HepG2 (cell line): ENCODE data around the gene SLC35F3. TPM values are rescaled to one million over a fixed set of nuclear protein-coding genes. Genes with fewer than 3 reads are reported as not detected.

Source experiments
- ATF7 ChIP-seq, 2 experiments: fragments of 450-650 bp in 1 of 2; sonication (generic) in 1 of 2; formaldehyde crosslinking in 1 of 2; IDR thresholded peaks; 2 replicates each; pipeline versions ENCODE4 v1.4.0 to v1.6.1; 2016 to 2020; ENCODE audit warnings: antibody characterized with exemption in 1 of 2, mild to moderate bottlenecking in 1 of 2, missing genetic modification reagents in 1 of 2
- DPF2 ChIP-seq: sonication (generic); formaldehyde crosslinking; IDR thresholded peaks from 2 replicates; pipeline ENCODE4 v1.4.0; 2020; ENCODE audit warnings: mild to moderate bottlenecking, low read depth, missing genetic modification reagents, borderline replicate concordance
- EP300 ChIP-seq, 3 experiments: sonication (generic) in 1 of 3; formaldehyde crosslinking in 1 of 3; IDR thresholded peaks; 2 replicates each; pipeline versions ENCODE4 v1.5.1 to v1.6.1; 2011 to 2020; ENCODE audit warnings: low read depth in 2 of 3, low read length in 2 of 3, borderline replicate concordance in 1 of 3, improper control_type of control experiment in 1 of 3, mild to moderate bottlenecking in 1 of 3, missing genetic modification reagents in 1 of 3, moderate library complexity in 1 of 3
- FOXJ3 ChIP-seq: sonication (generic); formaldehyde crosslinking; IDR thresholded peaks from 2 replicates; pipeline ENCODE4 v1.4.0; 2020; ENCODE audit warnings: missing genetic modification reagents, mild to moderate bottlenecking, borderline replicate concordance
- HOMEZ ChIP-seq: IDR thresholded peaks from 2 replicates; pipeline ENCODE4 v1.6.1; 2016; ENCODE audit warnings: low read depth
- KDM2A ChIP-seq: sonication (generic); formaldehyde crosslinking; IDR thresholded peaks from 2 replicates; pipeline ENCODE4 v1.4.0; 2020; ENCODE audit warnings: low read depth, missing genetic modification reagents, borderline replicate concordance
- MBD4 ChIP-seq: IDR thresholded peaks from 2 replicates; pipeline ENCODE4 v1.6.1; 2012; ENCODE audit warnings: low read length, inconsistent platforms, borderline replicate concordance
- PAXIP1 ChIP-seq: sonication (generic); formaldehyde crosslinking; conservative IDR thresholded peaks from 2 replicates; pipeline ENCODE4 v1.4.0; 2020; ENCODE audit warnings: mild to moderate bottlenecking, missing genetic modification reagents, moderate library complexity
- PBX3 ChIP-seq: sonication (generic); formaldehyde crosslinking; IDR thresholded peaks from 2 replicates; pipeline ENCODE4 v1.8.1; 2023; ENCODE audit warnings: missing genetic modification reagents, inconsistent platforms, borderline replicate concordance
- TEAD3 ChIP-seq: optimal IDR thresholded peaks from 2 replicates; pipeline ENCODE3; 2016; ENCODE audit warnings: borderline replicate concordance
- YEATS4 ChIP-seq: sonication (generic); formaldehyde crosslinking; IDR thresholded peaks from 2 replicates; pipeline ENCODE4 v1.4.0; 2020; ENCODE audit warnings: missing genetic modification reagents, borderline replicate concordance
- ZMAT3 ChIP-seq: sonication (generic); formaldehyde crosslinking; conservative IDR thresholded peaks from 2 replicates; pipeline ENCODE4 v1.7.0; 2021; ENCODE audit warnings: missing genetic modification reagents
- ZNF256 ChIP-seq: sonication (generic); formaldehyde crosslinking; conservative IDR thresholded peaks from 2 replicates; pipeline ENCODE4 v1.4.0; 2020; ENCODE audit warnings: missing genetic modification reagents
- ZNF598 ChIP-seq: sonication (generic); formaldehyde crosslinking; IDR thresholded peaks from 2 replicates; pipeline ENCODE4 v1.5.1; 2020; ENCODE audit warnings: mild to moderate bottlenecking, missing genetic modification reagents, borderline replicate concordance
- ZNF609 ChIP-seq: sonication (generic); formaldehyde crosslinking; IDR thresholded peaks from 2 replicates; pipeline ENCODE4 v1.4.0; 2020; ENCODE audit warnings: mild to moderate bottlenecking, missing genetic modification reagents, borderline replicate concordance
- ZNF879 ChIP-seq: sonication (generic); formaldehyde crosslinking; IDR thresholded peaks from 2 replicates; pipeline ENCODE4 v1.8.1; 2023; ENCODE audit warnings: missing genetic modification reagents
- polyA plus RNA-seq, 8 experiments: library from polyadenylated mRNA; depleted of rRNA in 3 of 8; stranded (reverse) in 7 of 8; unstranded in 1 of 8; fragments of >200 nt; fragmentation: Illumina TruSeq in 4 of 8; extraction: Trizol in 4 of 8; gene quantifications; 2 replicates each; pipeline versions ENCODE4 v1.2.1 to v1.2.3, GENCODE V29; 2011 to 2016; ENCODE audit warnings: low read depth in 4 of 8, missing spikeins in 1 of 8, mixed read lengths in 1 of 8; ENCODE audit not compliant: insufficient read depth in 1 of 8
- total RNA-seq, 5 experiments: library from RNA; depleted of rRNA; stranded (reverse); fragments of >200 nt; fragmentation: Illumina TruSeq; extraction: Trizol; gene quantifications; 2 replicates each; pipeline ENCODE4 v1.2.3, GENCODE V29; 2016; ENCODE audit warnings: low read depth in 1 of 5

SLC35F3 gene
- total and polyA plus RNA-seq, 2 of the 13 experiments (the other 11 are each of a cell fraction or from before 2014, with no cell fraction given) = not detected

DNA sequence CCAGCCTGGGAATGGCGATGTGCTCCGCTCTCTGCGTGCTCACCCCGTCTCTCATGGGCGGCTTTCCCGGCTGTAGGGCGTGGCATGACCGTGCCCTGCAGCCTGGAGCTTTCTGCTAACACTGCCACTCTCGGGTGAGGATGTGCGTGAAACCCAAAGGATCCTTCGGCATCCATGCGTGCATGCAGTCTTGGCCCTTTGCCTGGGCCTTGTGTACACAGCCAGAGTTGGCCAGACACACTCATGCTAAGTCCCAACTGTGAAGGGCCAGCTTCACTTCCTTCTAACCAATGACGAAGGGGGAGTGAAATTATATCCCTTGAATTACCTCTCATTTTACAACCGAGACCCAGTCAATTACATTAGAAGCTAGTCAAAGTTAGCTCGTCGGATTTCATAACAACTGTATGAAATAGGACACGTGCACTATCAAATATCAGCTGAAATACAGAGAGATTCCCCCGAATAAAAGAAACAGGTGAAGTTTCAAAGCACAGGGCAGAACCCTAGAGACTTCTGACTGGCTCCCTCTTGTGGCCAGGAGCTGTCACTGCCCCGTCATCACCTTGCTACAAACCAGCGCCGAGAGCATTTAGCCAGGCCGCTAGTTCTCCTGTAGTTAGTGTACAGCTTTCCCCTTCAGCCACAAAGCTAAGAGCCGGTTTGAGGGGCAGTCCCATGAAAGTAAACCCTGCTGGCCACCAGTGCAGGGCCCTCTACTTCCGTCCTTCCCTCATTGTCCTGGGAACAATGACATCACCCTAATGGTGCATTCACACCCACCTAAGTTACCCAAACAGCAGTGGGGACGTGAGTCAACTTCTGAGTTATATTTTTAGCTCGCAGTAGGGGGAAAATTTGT lies 405.4 kb downstream of the SLC35F3 start (continued):
- TF ChIP-seq ZNF609 (CRISPR knock-in tag) (no peak), ATF7 (IDR thresholded peaks at IDR 0.05) (peak; percentile 67), ATF7 (CRISPR knock-in tag; IDR thresholded peaks at IDR 0.05) (no peak), PBX3 (CRISPR knock-in tag) (no peak), MBD4 (no peak), ZMAT3 (CRISPR knock-in tag) (no peak), KDM2A (CRISPR knock-in tag) (peak; percentile 14; the same call in 1 of the 2 replicates), ZNF879 (CRISPR knock-in tag) (no peak), ZNF256 (CRISPR knock-in tag) (no peak), EP300 (IDR thresholded peaks at IDR 0.05; ENCODE audit: low read depth in 2 of 2, low read length in 2 of 2) (no peak), EP300 (CRISPR knock-in tag; IDR thresholded peaks at IDR 0.05; ENCODE audit: borderline replicate concordance) (no peak), TEAD3 (CRISPR knock-in tag) (peak; percentile 7), PAXIP1 (CRISPR knock-in tag) (0 out of 2 replicates have a peak, but pooled peaks have one; percentile 13), FOXJ3 (no peak), YEATS4 (CRISPR knock-in tag) (no peak), DPF2 (CRISPR knock-in tag) (no peak), ZNF598 (CRISPR knock-in tag) (0 out of 2 replicates have a peak, but pooled peaks have one; percentile 50), HOMEZ (CRISPR knock-in tag) (no peak)
